ENCODE results near the gene ENDOU.

Gene ENDOU

GRCh38 chr12:47757364-47757839 lies 32.1 kb upstream of the ENDOU start:
- H4K8ac ChIP-seq (ENCODE audit: low read depth, low read length), result peak overlapping the region; percentile 32
- H3K27me3 ChIP-seq (ENCODE audit: control insufficient read depth in 3 of 3, insufficient read depth in 3 of 3, low read depth in 1 of 3, low read length in 3 of 3), result peaks cover 0 to 5% (median 0%) of the 10 kb centered on the region in 3 experiments
- no peak overlapping the region for H3K23ac ChIP-seq (ENCODE audit: low read depth, low read length, poor library complexity)
- H3K18ac ChIP-seq (ENCODE audit: low read length), result peak overlapping the region; percentile 84
- H2AK5ac ChIP-seq (ENCODE audit: low read depth, low read length), result peak overlapping the region; percentile 78
- H2BK5ac ChIP-seq (ENCODE audit: low read length), result no peak overlapping the region
- peak overlapping the region; percentile 6 for H2AFZ ChIP-seq (ENCODE audit: low read length)
- peak overlapping the region; percentile 73 for H3K14ac ChIP-seq (ENCODE audit: low read length)
- H2BK15ac ChIP-seq (ENCODE audit: low read length), result peak overlapping the region; percentile 90
- H4K91ac ChIP-seq (ENCODE audit: low read depth, low read length, poor library complexity), result no peak overlapping the region
- H3K4me2 ChIP-seq (ENCODE audit: insufficient read depth, low read length, poor library complexity, severe bottlenecking), result no peak overlapping the region
- H2BK120ac ChIP-seq (ENCODE audit: low read depth, low read length), result no peak overlapping the region
- H3K79me1 ChIP-seq (ENCODE audit: low read depth, low read length), result no peaks in the 10 kb centered on the region
- DNase-seq (ENCODE audit: low spot score), result no peak
- WGBS, 2 donors (ENCODE audit: extremely low coverage in 2 of 2, insufficient read length in 2 of 2, insufficient replicate concordance in 1 of 2), result no CpG with 5 or more reads among the region's 7 CpGs
- peak overlapping the region; percentile 53 for H3K4ac ChIP-seq (ENCODE audit: low read length)
- H3K4me1 ChIP-seq (ENCODE audit: control insufficient read depth in 2 of 2, insufficient read depth in 1 of 2, low read depth in 1 of 2, low read length in 2 of 2), result peaks cover 17 to 22% of the 10 kb centered on the region in 2 donors
- H3K9ac ChIP-seq (ENCODE audit: low read depth, low read length, poor library complexity), result peak overlapping the region; percentile 25
- no peaks in the 10 kb centered on the region for H3K9me3 ChIP-seq (replicated peaks in 1 of 2; ENCODE audit: control insufficient read depth in 2 of 2, insufficient read depth in 1 of 2, low read depth in 1 of 2, low read length in 2 of 2)
- peak overlapping the region; percentile 85 for H2BK12ac ChIP-seq (ENCODE audit: low read length)
- H3K27ac ChIP-seq (replicated peaks; ENCODE audit: low read length), result no peak overlapping the region
- H3K4me3 ChIP-seq (ENCODE audit: low read length in 2 of 2), result no peak overlapping the region
- H3K36me3 ChIP-seq (replicated peaks in 1 of 2; ENCODE audit: control insufficient read depth in 2 of 2, insufficient read depth in 2 of 2, low read length in 2 of 2), result no peaks in the 10 kb centered on the region

GRCh38 chr12:47755655-47756562 lies 30.6 kb upstream of the ENDOU start:
- DNase-seq (ENCODE audit: low spot score), result no peak
- Histone ChIP-seq H3K18ac (ENCODE audit: low read length) (no peak overlapping the region), H3K9ac (ENCODE audit: low read depth, low read length, poor library complexity) (no peak overlapping the region), H3K23ac (ENCODE audit: low read depth, low read length, poor library complexity) (no peak overlapping the region), H2BK15ac (ENCODE audit: low read length) (no peak overlapping the region), H4K8ac (ENCODE audit: low read depth, low read length) (no peak overlapping the region), H3K9me3 (replicated peaks in 1 of 2; ENCODE audit: control insufficient read depth in 2 of 2, insufficient read depth in 1 of 2, low read depth in 1 of 2, low read length in 2 of 2) (no peaks in the 10 kb centered on the region), H3K4me2 (ENCODE audit: insufficient read depth, low read length, poor library complexity, severe bottlenecking) (no peak overlapping the region), H2BK12ac (ENCODE audit: low read length) (no peak overlapping the region), H3K4ac (ENCODE audit: low read length) (no peak overlapping the region), H3K4me1 (ENCODE audit: control insufficient read depth in 2 of 2, insufficient read depth in 1 of 2, low read depth in 1 of 2, low read length in 2 of 2) (peaks cover 17 to 22% of the 10 kb centered on the region in 2 donors), H2AFZ (ENCODE audit: low read length) (no peak overlapping the region), H3K4me3 (ENCODE audit: low read length in 2 of 2) (no peak overlapping the region), H3K36me3 (replicated peaks in 1 of 2; ENCODE audit: control insufficient read depth in 2 of 2, insufficient read depth in 2 of 2, low read length in 2 of 2) (no peaks in the 10 kb centered on the region), H3K27ac (replicated peaks; ENCODE audit: low read length) (no peak overlapping the region), H2BK5ac (ENCODE audit: low read length) (no peak overlapping the region), H2BK120ac (ENCODE audit: low read depth, low read length) (no peak overlapping the region), H2AK5ac (ENCODE audit: low read depth, low read length) (peak overlapping the region; percentile 9), H3K79me1 (ENCODE audit: low read depth, low read length) (no peaks in the 10 kb centered on the region), H3K14ac (ENCODE audit: low read length) (no peak overlapping the region), H3K27me3 (ENCODE audit: control insufficient read depth in 3 of 3, insufficient read depth in 3 of 3, low read depth in 1 of 3, low read length in 3 of 3) (peaks cover 0 to 5% (median 0%) of the 10 kb centered on the region in 3 experiments), H4K91ac (ENCODE audit: low read depth, low read length, poor library complexity) (no peak overlapping the region)
- no CpG with 5 or more reads among the region's 12 CpGs for WGBS, 2 donors (ENCODE audit: extremely low coverage in 2 of 2, insufficient read length in 2 of 2, insufficient replicate concordance in 1 of 2)

- no peaks in the 10 kb centered on the region for H3K79me1 ChIP-seq (ENCODE audit: low read depth, low read length)
- H3K27me3 ChIP-seq (ENCODE audit: control insufficient read depth in 3 of 3, insufficient read depth in 3 of 3, low read depth in 1 of 3, low read length in 3 of 3), result peaks cover 0 to 4% (median 0%) of the 10 kb centered on the region in 3 experiments
- DNase-seq (ENCODE audit: low spot score), result no peak
- H3K4ac ChIP-seq (ENCODE audit: low read length), result no peak overlapping the region
- peak overlapping the region; percentile 8 for H3K23ac ChIP-seq (ENCODE audit: low read depth, low read length, poor library complexity)
- WGBS, 2 donors (ENCODE audit: extremely low coverage in 2 of 2, insufficient read length in 2 of 2, insufficient replicate concordance in 1 of 2), result no CpG with 5 or more reads among the region's 3 CpGs
- peak overlapping the region; percentile 12 for H3K18ac ChIP-seq (ENCODE audit: low read length)
- no peak overlapping the region for H3K14ac ChIP-seq (ENCODE audit: low read length)
- peak overlapping the region; percentile 6 for H3K9ac ChIP-seq (ENCODE audit: low read depth, low read length, poor library complexity)
- H3K27ac ChIP-seq (replicated peaks; ENCODE audit: low read length), result no peak overlapping the region
- H2AFZ ChIP-seq (ENCODE audit: low read length), result no peak overlapping the region
- no peak overlapping the region for H2BK5ac ChIP-seq (ENCODE audit: low read length)
- no peak overlapping the region for H3K4me2 ChIP-seq (ENCODE audit: insufficient read depth, low read length, poor library complexity, severe bottlenecking)
- H2AK5ac ChIP-seq (ENCODE audit: low read depth, low read length), result no peak overlapping the region
- no peaks in the 10 kb centered on the region for H3K36me3 ChIP-seq (replicated peaks in 1 of 2; ENCODE audit: control insufficient read depth in 2 of 2, insufficient read depth in 2 of 2, low read length in 2 of 2)
- no peak overlapping the region for H3K4me3 ChIP-seq (ENCODE audit: low read length in 2 of 2)
- H2BK12ac ChIP-seq (ENCODE audit: low read length), result no peak overlapping the region
- H2BK120ac ChIP-seq (ENCODE audit: low read depth, low read length), result no peak overlapping the region
- H3K9me3 ChIP-seq (replicated peaks in 1 of 2; ENCODE audit: control insufficient read depth in 2 of 2, insufficient read depth in 1 of 2, low read depth in 1 of 2, low read length in 2 of 2), result no peaks in the 10 kb centered on the region
- H3K4me1 ChIP-seq (ENCODE audit: control insufficient read depth in 2 of 2, insufficient read depth in 1 of 2, low read depth in 1 of 2, low read length in 2 of 2), result peaks cover 17 to 22% of the 10 kb centered on the region in 2 donors
- no peak overlapping the region for H4K8ac ChIP-seq (ENCODE audit: low read depth, low read length)
- H4K91ac ChIP-seq (ENCODE audit: low read depth, low read length, poor library complexity), result no peak overlapping the region
- no peak overlapping the region for H2BK15ac ChIP-seq (ENCODE audit: low read length)
These were observed 29.6 kb upstream of the ENDOU start for GRCh38 chr12:47754881-47755280.

- Histone ChIP-seq H3K4me3 (ENCODE audit: low read length in 2 of 2) (no peak overlapping the region), H4K8ac (ENCODE audit: low read depth, low read length) (no peak overlapping the region), H3K4me2 (ENCODE audit: insufficient read depth, low read length, poor library complexity, severe bottlenecking) (no peak overlapping the region), H3K27ac (replicated peaks; ENCODE audit: low read length) (no peak overlapping the region), H3K23ac (ENCODE audit: low read depth, low read length, poor library complexity) (no peak overlapping the region), H3K18ac (ENCODE audit: low read length) (no peak overlapping the region), H3K14ac (ENCODE audit: low read length) (no peak overlapping the region), H2BK120ac (ENCODE audit: low read depth, low read length) (no peak overlapping the region), H3K36me3 (replicated peaks in 1 of 2; ENCODE audit: control insufficient read depth in 2 of 2, insufficient read depth in 2 of 2, low read length in 2 of 2) (no peaks in the 10 kb centered on the region), H4K91ac (ENCODE audit: low read depth, low read length, poor library complexity) (no peak overlapping the region), H3K9ac (ENCODE audit: low read depth, low read length, poor library complexity) (no peak overlapping the region), H2BK12ac (ENCODE audit: low read length) (no peak overlapping the region), H3K4ac (ENCODE audit: low read length) (no peak overlapping the region), H2BK15ac (ENCODE audit: low read length) (no peak overlapping the region), H3K79me1 (ENCODE audit: low read depth, low read length) (no peaks in the 10 kb centered on the region), H3K27me3 (ENCODE audit: control insufficient read depth in 3 of 3, insufficient read depth in 3 of 3, low read depth in 1 of 3, low read length in 3 of 3) (no peaks in the 10 kb centered on the region), H2AK5ac (ENCODE audit: low read depth, low read length) (no peak overlapping the region), H3K9me3 (replicated peaks in 1 of 2; ENCODE audit: control insufficient read depth in 2 of 2, insufficient read depth in 1 of 2, low read depth in 1 of 2, low read length in 2 of 2) (no peaks in the 10 kb centered on the region), H3K4me1 (ENCODE audit: control insufficient read depth in 2 of 2, insufficient read depth in 1 of 2, low read depth in 1 of 2, low read length in 2 of 2) (peaks cover 15 to 22% of the 10 kb centered on the region in 2 donors), H2BK5ac (ENCODE audit: low read length) (no peak overlapping the region), H2AFZ (ENCODE audit: low read length) (peak overlapping the region; percentile 68)
- DNase-seq (ENCODE audit: low spot score), result no peak
- WGBS, 2 donors (ENCODE audit: extremely low coverage in 2 of 2, insufficient read length in 2 of 2, insufficient replicate concordance in 1 of 2), result no CpG with 5 or more reads among the region's 4 CpGs
These were observed 28.8 kb upstream of the ENDOU start for GRCh38 chr12:47754126-47754525.
